Subcutaneous abdominal adipose tissue (tissue), 5 donors: ENCODE results near the gene TCF20.

ENCODE experiments used
- H3K27ac ChIP-seq: one replicate; pipeline ENCODE4 v1.7.0; 2013; ENCODE audit warnings: low read depth, mild to moderate bottlenecking, inconsistent platforms, low read length, moderate library complexity
- H3K27me3 ChIP-seq, 5 donors: one replicate each; pipeline ENCODE4 v1.7.0; 2013; ENCODE audit warnings: low read length in 5 of 5, inconsistent platforms in 1 of 5; ENCODE audit not compliant: control insufficient read depth in 5 of 5, insufficient read depth in 4 of 5
- H3K36me3 ChIP-seq, 5 donors: one replicate each; pipeline ENCODE4 v1.7.0; 2013; ENCODE audit warnings: low read length in 5 of 5; ENCODE audit not compliant: control insufficient read depth in 5 of 5, insufficient read depth in 5 of 5
- H3K4me1 ChIP-seq, 5 donors: one replicate each; pipeline ENCODE4 v1.7.0; 2013; ENCODE audit warnings: low read length in 5 of 5, mild to moderate bottlenecking in 3 of 5, moderate library complexity in 1 of 5; ENCODE audit not compliant: control insufficient read depth in 5 of 5, insufficient read depth in 5 of 5
- H3K4me3 ChIP-seq, 5 donors: one replicate each; pipeline ENCODE4 v1.7.0; 2013; ENCODE audit warnings: low read length in 5 of 5, low read depth in 1 of 5
- H3K9ac ChIP-seq, 5 donors: one replicate each; pipeline ENCODE4 v1.7.0; 2013; ENCODE audit warnings: low read length in 5 of 5, mild to moderate bottlenecking in 4 of 5, moderate library complexity in 3 of 5
- H3K9me3 ChIP-seq, 5 donors: one replicate each; pipeline ENCODE4 v1.7.0; 2013; ENCODE audit warnings: low read length in 5 of 5; ENCODE audit not compliant: control insufficient read depth in 5 of 5
- donor health status: healthy.
- donor health status: healthy.
- donor health status: healthy.
- donor health status: healthy.
- donor health status: healthy.

TCF20 gene

GRCh38 chr22:42236848-42237247 lies 33.6 kb downstream of the TCF20 start:
- Histone ChIP-seq H3K27ac (no peak overlapping the region), H3K9ac (no peak overlapping the region), H3K36me3 (peaks cover 0 to 2% (median 0%) of the 10 kb centered on the region in 5 donors), H3K4me3 (no peak overlapping the region), H3K27me3 (no peaks in the 10 kb centered on the region), H3K9me3 (peaks cover 0 to 10% (median 3%) of the 10 kb centered on the region in 5 donors), H3K4me1 (no peaks in the 10 kb centered on the region)

DNA sequence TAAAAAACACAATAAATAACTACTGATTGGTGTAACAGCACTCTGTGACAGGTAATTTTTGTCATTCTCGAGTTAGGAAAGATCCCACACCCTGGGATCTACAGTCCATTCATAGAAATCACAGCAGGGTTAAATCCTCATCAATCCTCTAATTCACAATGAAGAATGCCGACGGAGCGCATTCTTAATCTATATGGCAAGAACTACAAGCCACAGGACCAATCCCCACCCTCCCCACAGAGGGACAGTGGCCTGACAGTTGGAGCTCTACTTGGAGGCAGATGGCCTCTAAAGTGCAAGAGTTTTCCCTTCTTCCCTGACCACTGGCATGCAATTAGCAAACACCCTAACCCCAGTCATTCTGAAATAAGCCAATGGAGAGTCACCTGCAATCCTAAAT lies 34.2 kb downstream of the TCF20 start:
- H3K4me3 ChIP-seq, result no peak overlapping the region

GRCh38 chr22:42233879-42234278 lies 36.6 kb downstream of the TCF20 start:
- peaks cover 0 to 12% (median 10%) of the 10 kb centered on the region in 5 donors for H3K4me1 ChIP-seq
- no peaks in the 10 kb centered on the region for H3K27me3 ChIP-seq
- H3K9me3 ChIP-seq, result peaks cover 0 to 10% (median 3%) of the 10 kb centered on the region in 5 donors
- H3K4me3 ChIP-seq, result no peak overlapping the region
- H3K27ac ChIP-seq, result no peak overlapping the region
- peaks cover 0 to 2% (median 0%) of the 10 kb centered on the region in 5 donors for H3K36me3 ChIP-seq
- H3K9ac ChIP-seq, result no peak overlapping the region

More for the DNA sequence above, 34.2 kb downstream of the TCF20 start:
- Histone ChIP-seq H3K27ac (no peak overlapping the region), H3K9me3 (peaks cover 0 to 10% (median 3%) of the 10 kb centered on the region in 5 donors), H3K27me3 (no peaks in the 10 kb centered on the region), H3K36me3 (peaks cover 0 to 2% (median 0%) of the 10 kb centered on the region in 5 donors), H3K4me1 (no peaks in the 10 kb centered on the region), H3K9ac (no peak overlapping the region)

GRCh38 chr22:42231929-42232328 lies 38.5 kb downstream of the TCF20 start:
- no peak overlapping the region for H3K4me3 ChIP-seq
- no peaks in the 10 kb centered on the region for H3K9me3 ChIP-seq
- H3K4me1 ChIP-seq, result peaks cover 2 to 29% (median 18%) of the 10 kb centered on the region in 5 donors
- H3K9ac ChIP-seq, result no peak overlapping the region
- H3K27me3 ChIP-seq, result no peaks in the 10 kb centered on the region
- H3K36me3 ChIP-seq, result no peaks in the 10 kb centered on the region
- H3K27ac ChIP-seq, result no peak overlapping the region

- H3K4me1 ChIP-seq, result peaks cover 2 to 30% (median 18%) of the 10 kb centered on the region in 5 donors
- H3K4me3 ChIP-seq, result no peak overlapping the region
- no peak overlapping the region for H3K27ac ChIP-seq
- no peaks in the 10 kb centered on the region for H3K27me3 ChIP-seq
- H3K9ac ChIP-seq, result no peak overlapping the region
- no peaks in the 10 kb centered on the region for H3K9me3 ChIP-seq
- H3K36me3 ChIP-seq, result no peaks in the 10 kb centered on the region
Observed at GRCh38 chr22:42229455-42230149, 40.9 kb downstream of the TCF20 start.

GRCh38 chr22:42228483-42228882 lies 42.0 kb downstream of the TCF20 start:
- Histone ChIP-seq H3K4me1 (peaks cover 2 to 30% (median 18%) of the 10 kb centered on the region in 5 donors), H3K9ac (no peak overlapping the region), H3K36me3 (no peaks in the 10 kb centered on the region), H3K4me3 (no peak overlapping the region), H3K27ac (no peak overlapping the region), H3K27me3 (no peaks in the 10 kb centered on the region), H3K9me3 (no peaks in the 10 kb centered on the region)

DNA sequence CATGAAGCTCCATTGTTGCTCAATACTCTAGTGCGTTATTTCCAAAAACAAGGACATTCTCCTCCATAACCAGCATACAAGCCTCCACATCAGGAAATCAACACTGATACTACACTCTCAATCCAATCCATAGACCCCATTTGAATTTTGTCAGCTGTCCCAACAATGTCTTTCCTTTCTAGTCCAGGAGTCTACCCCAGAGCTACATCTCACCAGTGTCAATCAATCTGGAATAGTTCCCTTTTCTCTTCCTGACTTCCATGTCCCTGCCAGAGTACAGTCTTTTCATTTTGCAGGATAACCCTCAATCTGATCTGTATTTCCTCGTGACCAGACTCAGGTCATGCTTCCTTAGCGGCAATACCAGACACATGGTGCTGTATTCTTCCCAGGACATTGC lies 43.0 kb downstream of the TCF20 start:
- Histone ChIP-seq H3K4me3 (no peak overlapping the region), H3K27ac (no peak overlapping the region), H3K27me3 (no peaks in the 10 kb centered on the region), H3K36me3 (no peaks in the 10 kb centered on the region), H3K9ac (no peak overlapping the region), H3K9me3 (no peaks in the 10 kb centered on the region), H3K4me1 (peaks cover 2 to 30% (median 18%) of the 10 kb centered on the region in 5 donors)

DNA sequence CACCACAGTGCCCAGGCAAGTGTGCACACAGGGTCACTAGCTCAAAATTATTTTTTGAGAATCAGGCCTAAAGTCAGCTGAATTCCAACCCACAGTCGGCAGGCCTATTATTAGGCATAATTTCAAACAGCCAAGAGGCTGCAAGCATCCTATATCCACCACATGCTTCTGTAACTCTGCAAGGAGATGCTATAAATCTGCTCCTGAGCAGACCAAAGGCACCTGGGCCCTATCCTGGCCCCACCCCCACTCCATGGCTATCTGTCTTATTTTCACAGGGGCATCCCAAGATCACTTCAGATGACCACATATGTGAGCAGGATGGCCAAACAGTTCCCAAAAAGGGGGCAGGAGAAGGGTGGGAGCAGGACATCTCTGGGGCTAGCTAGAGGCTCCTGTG lies 44.6 kb downstream of the TCF20 start:
- no peaks in the 10 kb centered on the region for H3K9me3 ChIP-seq
- H3K36me3 ChIP-seq, result no peaks in the 10 kb centered on the region
- no peaks in the 10 kb centered on the region for H3K27me3 ChIP-seq
- H3K9ac ChIP-seq, result no peak overlapping the region
- no peak overlapping the region for H3K4me3 ChIP-seq
- H3K4me1 ChIP-seq, result peaks cover 2 to 35% (median 19%) of the 10 kb centered on the region in 5 donors
- no peak overlapping the region for H3K27ac ChIP-seq

DNA sequence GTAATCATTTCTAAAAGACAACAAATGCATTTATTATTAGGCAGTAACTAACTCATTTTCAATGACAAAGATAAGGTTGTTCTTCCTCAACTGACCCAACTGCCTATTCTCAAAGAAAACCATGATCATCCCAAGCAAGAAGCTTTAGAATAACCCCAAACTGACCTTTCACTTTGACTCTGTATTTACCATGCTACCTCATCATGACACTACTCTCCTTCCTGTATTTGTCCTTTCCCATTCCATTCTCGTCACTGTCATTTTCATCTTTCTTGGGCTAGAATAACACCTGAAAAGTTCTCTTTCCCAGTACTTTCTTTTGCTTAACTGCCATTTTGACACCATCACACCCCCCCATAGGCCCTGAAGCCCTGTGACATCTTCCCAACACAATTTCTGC lies 48.3 kb downstream of the TCF20 start:
- no peaks in the 10 kb centered on the region for H3K9me3 ChIP-seq
- H3K4me1 ChIP-seq, result peaks cover 0 to 11% (median 6%) of the 10 kb centered on the region in 5 donors
- no peaks in the 10 kb centered on the region for H3K36me3 ChIP-seq
- H3K4me3 ChIP-seq, result no peak overlapping the region
- H3K27ac ChIP-seq, result no peak overlapping the region
- H3K27me3 ChIP-seq, result no peaks in the 10 kb centered on the region
- no peak overlapping the region for H3K9ac ChIP-seq
